Melanocyte of skin (primary cell): ENCODE data around the gene LRRC75A. TPM values are rescaled to one million over a fixed set of nuclear protein-coding genes. Genes with fewer than 3 reads are reported as not detected.

ENCODE experiments used
- small RNA-seq, 2 donors: library from RNA; depleted of rRNA; stranded (forward); fragments of <200 nt; gene quantifications; one replicate each; pipeline ENCODE3, GENCODE V24; 2012
- total RNA-seq, 2 donors: library from RNA; depleted of rRNA; stranded (reverse); fragments of >200 nt; gene quantifications; 2 replicates each; pipeline ENCODE4 v1.2.3, GENCODE V29; 2012

The LRRC75A gene, protein sequence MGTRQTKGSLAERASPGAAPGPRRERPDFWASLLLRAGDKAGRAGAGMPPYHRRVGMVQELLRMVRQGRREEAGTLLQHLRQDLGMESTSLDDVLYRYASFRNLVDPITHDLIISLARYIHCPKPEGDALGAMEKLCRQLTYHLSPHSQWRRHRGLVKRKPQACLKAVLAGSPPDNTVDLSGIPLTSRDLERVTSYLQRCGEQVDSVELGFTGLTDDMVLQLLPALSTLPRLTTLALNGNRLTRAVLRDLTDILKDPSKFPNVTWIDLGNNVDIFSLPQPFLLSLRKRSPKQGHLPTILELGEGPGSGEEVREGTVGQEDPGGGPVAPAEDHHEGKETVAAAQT
- under 1 TPM; 0.33 to 0.34 TPM for total RNA-seq

GRCh38 chr17:16491703-16492612 lies at the start of gene LRRC75A:
Gene LRRC75A, minus strand, starts transcription at chr17:16492193. Its CDS starts 203 bp downstream, at chr17:16491990.

GRCh38 chr17:16415031-16415924 lies 76.7 kb downstream of the LRRC75A start, which contains the start of gene TRPV2:
Gene TRPV2, plus strand, starts transcription at chr17:16415571. Its CDS starts 2,098 bp downstream, at chr17:16417669.

Small RNAs within 50 kb of the gene (small RNA-seq; reads per million reads assigned to genes)
- gene SNORD49A (0 reads per million in 2 donors), gene SNORD65 (0 reads per million in 2 donors)

Other genes with a start within 250 kb of the LRRC75A start
- 1 to 10 TPM; 3.8 to 5.0 TPM for gene CENPV, start 138.7 kb downstream of the LRRC75A start, total RNA-seq
- 1,000 to 10,000 TPM; 2,345 to 2,908 TPM for gene UBB, start 111.1 kb downstream of the LRRC75A start, total RNA-seq
- 100 to 1,000 TPM; 163 to 190 TPM for gene TRPV2, start 76.6 kb downstream of the LRRC75A start, total RNA-seq
- 1 to 10 TPM; 3.3 to 4.1 TPM for gene ZNF287, start 77.0 kb upstream of the LRRC75A start, total RNA-seq
- 1 to 10 TPM; 3.4 to 4.0 TPM for gene ZNF624, start 161.7 kb upstream of the LRRC75A start, total RNA-seq
- 1 to 10 TPM; 1.7 to 4.5 TPM for gene CCDC144A, start 198.0 kb upstream of the LRRC75A start, total RNA-seq